SU-DHL-6 (cell line): ENCODE measurements around the gene CDC27.
"Not testable (repeated sequence)": the region's sequence is repeated elsewhere in the genome, so short reads cannot be mapped to it uniquely, and the experiment has no call there.

ENCODE experiments used
- H2AFZ ChIP-seq: fragments of 200-600 bp; sonication (generic); 2 replicates; pipeline ENCODE4 v1.6.1; 2014; ENCODE audit warnings: low read depth, mild to moderate bottlenecking, moderate library complexity, mixed read lengths, antibody characterized with exemption, low read length; ENCODE audit not compliant: severe bottlenecking
- H3F3A ChIP-seq: fragments of 200-600 bp; shearing (Covaris generic); 2 replicates; pipeline ENCODE4 v1.6.0; 2016; ENCODE audit warnings: antibody characterized with exemption, mild to moderate bottlenecking; ENCODE audit not compliant: insufficient read depth
- H3K27ac ChIP-seq: fragments of 200-600 bp; sonication (generic); 2 replicates; pipeline ENCODE4 v1.5.1; 2016; ENCODE audit warnings: low read depth, mild to moderate bottlenecking, low read length, moderate library complexity, mixed read lengths
- H3K27me3 ChIP-seq: fragments of 200-600 bp; sonication (generic), shearing (Covaris generic); 2 replicates; pipeline ENCODE4 v1.6.0; 2014; ENCODE audit warnings: mild to moderate bottlenecking, low read length
- H3K36me3 ChIP-seq: fragments of 200-600 bp; sonication (generic); 2 replicates; pipeline ENCODE4 v1.6.1; 2014; ENCODE audit warnings: mild to moderate bottlenecking, low read length, mixed read lengths
- H3K4me2 ChIP-seq: fragments of 300-600, 200-600 bp; shearing (Covaris generic), sonication (generic); 2 replicates; pipeline ENCODE4 v1.6.0; 2014; ENCODE audit warnings: low read length, low read depth, mild to moderate bottlenecking; ENCODE audit not compliant: poor library complexity, severe bottlenecking
- H3K4me3 ChIP-seq: fragments of 200-600 bp; sonication (generic); 2 replicates; pipeline ENCODE4 v1.5.1; 2014; ENCODE audit warnings: antibody characterized with exemption, low read length, mild to moderate bottlenecking, mixed read lengths; ENCODE audit not compliant: insufficient read depth, poor library complexity, severe bottlenecking
- H3K79me2 ChIP-seq: fragments of 200-600 bp; sonication (generic); 2 replicates; pipeline ENCODE4 v1.6.1; 2014; ENCODE audit warnings: mild to moderate bottlenecking, low read length, moderate library complexity; ENCODE audit not compliant: insufficient read depth
- H3K9ac ChIP-seq: fragments of 200-600 bp; sonication (generic); 2 replicates; pipeline ENCODE4 v1.7.0; 2014; ENCODE audit warnings: mild to moderate bottlenecking, low read length
- H3K9me2 ChIP-seq: fragments of 200-600 bp; sonication (generic); replicated peaks from 2 replicates; pipeline ENCODE4 v1.6.1; 2014; ENCODE audit warnings: low read length; ENCODE audit not compliant: insufficient read depth
- H3K9me3 ChIP-seq: fragments of 200-600 bp; sonication (generic); 2 replicates; pipeline ENCODE4 v1.6.1; 2014; ENCODE audit warnings: low read length, mixed read lengths; ENCODE audit not compliant: insufficient read depth
- H4K20me1 ChIP-seq: fragments of 200-600 bp; sonication (generic); 2 replicates; pipeline ENCODE4 v1.6.1; 2014; ENCODE audit warnings: low read depth, mild to moderate bottlenecking, antibody characterized with exemption, low read length, moderate library complexity, mixed read lengths
- CTCF ChIP-seq: fragments of 200-600 bp; sonication (generic); IDR thresholded peaks from one replicate; pipeline ENCODE4 v1.5.1; 2017; ENCODE audit warnings: antibody characterized with exemption, mild to moderate bottlenecking, low read length, moderate library complexity; ENCODE audit not compliant: insufficient read depth, poor library complexity, severe bottlenecking
- EZH2phosphoT487 ChIP-seq: fragments of 200-600 bp; sonication (generic), shearing (Covaris generic); conservative IDR thresholded peaks from 2 replicates; pipeline ENCODE4 v1.6.1; 2018; ENCODE audit warnings: mild to moderate bottlenecking, antibody characterized with exemption, low read length, moderate library complexity, mixed read lengths

CDC27 gene

DNA sequence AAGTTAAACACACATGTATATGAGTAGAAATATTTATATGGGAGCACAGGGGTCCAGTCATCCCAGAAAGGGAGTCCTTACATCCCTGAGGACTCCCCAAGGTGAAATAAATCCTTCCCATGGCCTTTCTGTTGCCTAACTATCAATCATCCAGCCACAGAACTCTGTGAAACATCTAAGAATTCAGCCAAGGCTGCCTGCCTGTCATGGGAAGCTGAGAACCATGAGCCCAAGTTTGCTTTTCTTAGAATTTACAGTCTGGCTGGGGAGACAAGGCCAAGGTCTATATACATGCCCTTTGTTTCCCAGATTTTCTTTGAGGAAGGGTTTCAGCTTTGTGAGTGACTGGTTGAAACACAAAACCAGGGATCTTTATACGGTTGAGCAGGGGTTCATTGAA is 35.9 kb upstream of the CDC27 start:
- Histone ChIP-seq H3K4me3 (no peak overlapping the region), H3K79me2 (no peaks in the 10 kb centered on the region), H3K4me2 (no peak overlapping the region), H3K36me3 (no peaks in the 10 kb centered on the region), H3K27me3 (no peaks in the 10 kb centered on the region), H3K27ac (no peak overlapping the region), H3F3A (no peaks in the 10 kb centered on the region), H3K9me2 (no peaks in the 10 kb centered on the region), H2AFZ (no peak overlapping the region), H3K9me3 (no peaks in the 10 kb centered on the region), H4K20me1 (no peaks in the 10 kb centered on the region), H3K9ac (no peak overlapping the region)
- no peak for TF ChIP-seq EZH2phosphoT487
- no peak for TF ChIP-seq CTCF

DNA sequence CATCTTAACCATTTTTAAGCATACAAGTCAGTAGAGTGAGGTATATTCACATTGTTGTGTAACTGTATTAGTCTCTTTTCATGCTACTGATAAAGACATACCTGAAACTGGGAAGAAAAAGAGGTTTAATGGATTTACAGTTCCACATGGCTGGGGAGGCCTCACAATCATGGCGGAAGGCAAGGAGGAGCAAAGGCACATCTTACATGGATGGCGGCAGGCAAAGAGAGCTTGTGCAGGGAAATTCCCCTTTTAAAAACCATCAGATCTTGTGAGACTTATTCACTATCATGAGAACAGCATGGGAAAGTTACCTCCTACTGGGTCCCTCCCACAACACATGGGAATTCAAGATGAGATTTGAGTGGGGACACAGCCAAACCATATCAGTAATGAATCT is 35.0 kb upstream of the CDC27 start:
- H3K4me2 ChIP-seq, H3K9me3 ChIP-seq, H3K27ac ChIP-seq, H4K20me1 ChIP-seq, H3K4me3 ChIP-seq, H3K79me2 ChIP-seq, H3K9ac ChIP-seq, H3K27me3 ChIP-seq, H3K36me3 ChIP-seq, H2AFZ ChIP-seq, H3K9me2 ChIP-seq, H3F3A ChIP-seq: not testable (repeated sequence)

- Histone ChIP-seq H3K27ac (no peak overlapping the region), H2AFZ (no peak overlapping the region)
- no peak for TF ChIP-seq EZH2phosphoT487
- no peak for TF ChIP-seq CTCF
Measured at GRCh38 chr17:47223460-47223859, 34.4 kb upstream of the CDC27 start.

DNA sequence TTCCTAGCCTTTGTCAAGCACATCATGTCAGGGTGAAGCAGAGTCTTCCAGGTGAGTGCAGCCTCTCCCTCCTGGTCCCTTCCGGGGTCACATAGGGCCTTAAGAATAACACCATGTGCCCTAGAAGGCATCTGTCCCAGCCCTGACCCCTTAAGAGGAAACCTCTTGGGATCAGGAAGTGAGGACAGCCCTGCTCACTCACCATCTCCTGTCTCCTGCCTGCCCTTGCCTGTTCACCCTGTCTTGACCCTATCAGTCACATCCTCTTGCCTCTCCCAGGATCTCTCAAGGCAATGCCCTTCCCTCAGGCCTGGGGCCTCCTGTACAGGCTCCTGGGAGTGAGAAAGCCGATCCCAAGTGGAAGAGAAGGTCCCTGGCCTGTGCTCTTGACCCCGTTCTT is 33.9 kb upstream of the CDC27 start:
- Histone ChIP-seq H3K9ac (no peak overlapping the region), H3K36me3 (no peaks in the 10 kb centered on the region), H3K9me2 (no peaks in the 10 kb centered on the region), H2AFZ (no peak overlapping the region), H4K20me1 (no peaks in the 10 kb centered on the region), H3K4me3 (no peak overlapping the region), H3K4me2 (no peak overlapping the region), H3K9me3 (no peaks in the 10 kb centered on the region), H3K27ac (no peak overlapping the region), H3K27me3 (no peaks in the 10 kb centered on the region), H3K79me2 (no peaks in the 10 kb centered on the region), H3F3A (no peaks in the 10 kb centered on the region)
- TF ChIP-seq CTCF (no peak), EZH2phosphoT487 (no peak)

More at GRCh38 chr17:47223460-47223859, 34.4 kb upstream of the CDC27 start:
- H3K9me2 ChIP-seq, result no peaks in the 10 kb centered on the region
- no peaks in the 10 kb centered on the region for H4K20me1 ChIP-seq
- no peaks in the 10 kb centered on the region for H3K9me3 ChIP-seq
- no peaks in the 10 kb centered on the region for H3F3A ChIP-seq
- no peaks in the 10 kb centered on the region for H3K79me2 ChIP-seq
- no peak overlapping the region for H3K4me3 ChIP-seq
- H3K9ac ChIP-seq, result no peak overlapping the region
- H3K36me3 ChIP-seq, result no peaks in the 10 kb centered on the region
- H3K27me3 ChIP-seq, result no peaks in the 10 kb centered on the region
- no peak overlapping the region for H3K4me2 ChIP-seq
